K562 (cell line): ENCODE data around the gene HPX. TPM values are rescaled to one million over a fixed set of nuclear protein-coding genes. Genes with fewer than 3 reads are reported as not detected.

Experiments
- ATAC-seq: fragments of 200-7000 bp; cut with Tn5 transposase; 3 replicates; pipeline ENCODE4 v1.9.1; 2020; ENCODE audit warnings: moderate library complexity
- BruUV-seq: library from RNA; stranded (reverse); fragments of 400-500 nt; replicated peaks from 2 replicates; lab custom pipeline; 2021; lab: Mats Ljungman, UMichigan
- CTCF ChIA-PET: fragments of 300-600 bp; formaldehyde crosslinking; extraction: SDS; loops from one replicate; lab custom pipeline; 2021; ENCODE audit warnings: low intra/inter-chr PET ratio; lab: Yijun Ruan, JAX
- POLR2A ChIA-PET: fragments of 300-600, 350-650 bp; sonication (Branson Sonifier 250); formaldehyde crosslinking; extraction: SDS; loops from one replicate; lab custom pipeline; 2021; ENCODE audit warnings: antibody characterized with exemption, inconsistent platforms; lab: Yijun Ruan, JAX
- DNase-seq, 4 experiments: peaks; one replicate each; pipeline versions ENCODE4 v3.0.0 to v3.0.0-alpha.2; 2011 to 2018; ENCODE audit warnings: low spot score in 3 of 4, mixed read lengths in 3 of 4; ENCODE audit errors: extremely low read depth in 1 of 4
- FAIRE-seq: peaks from 2 replicates; lab custom pipeline; 2011; peaks lifted over from hg19 to GRCh38; lab: Jason Lieb, UNC
- H2AFZ ChIP-seq: 2 replicates; pipeline ENCODE4 v1.6.0; 2011; ENCODE audit warnings: low read depth, low read length, control low read depth, inconsistent platforms
- H3K27ac ChIP-seq: fragments of 200-600 bp; 3 replicates; pipeline ENCODE4 v1.8.0; 2011; ENCODE audit warnings: low read depth, mild to moderate bottlenecking, control low read depth, inconsistent platforms, low read length, moderate library complexity, mixed read lengths; ENCODE audit errors: extremely low read depth
- H3K27me3 ChIP-seq, 2 experiments: fragments of 300-600 bp in 1 of 2; 2 replicates in 1 of 2; 3 replicates in 1 of 2; pipeline versions ENCODE4 v1.6.0 to v1.8.0; 2011; ENCODE audit warnings: inconsistent platforms in 2 of 2, low read length in 2 of 2, mild to moderate bottlenecking in 1 of 2, mixed read lengths in 1 of 2, moderate library complexity in 1 of 2; ENCODE audit not compliant: control insufficient read depth in 2 of 2, insufficient read depth in 2 of 2
- H3K36me3 ChIP-seq: fragments of 300-600 bp; 3 replicates; pipeline ENCODE4 v1.8.0; 2011; ENCODE audit warnings: mild to moderate bottlenecking, low read length, inconsistent platforms; ENCODE audit not compliant: control insufficient read depth, insufficient read depth
- H3K4me1 ChIP-seq, 2 experiments: fragments of 200-600 bp in 1 of 2; replicated peaks in 1 of 2; 2 replicates in 1 of 2; 3 replicates in 1 of 2; pipeline versions ENCODE4 v1.5.1 to v1.8.0; 2011; ENCODE audit warnings: inconsistent platforms in 2 of 2, low read length in 2 of 2, mild to moderate bottlenecking in 1 of 2, mixed read lengths in 1 of 2, moderate library complexity in 1 of 2; ENCODE audit not compliant: control insufficient read depth in 2 of 2, insufficient read depth in 2 of 2
- H3K4me2 ChIP-seq: 2 replicates; pipeline ENCODE4 v1.6.1; 2011; ENCODE audit warnings: low read length, control low read depth, inconsistent platforms, mixed read lengths; ENCODE audit not compliant: insufficient read depth
- H3K4me3 ChIP-seq: fragments of 200-600 bp; sonication (generic), shearing (Covaris generic); 2 replicates; pipeline ENCODE4 v1.5.1; 2016; ENCODE audit warnings: control low read depth, inconsistent platforms
- H3K79me2 ChIP-seq: fragments of 200-600 bp; 3 replicates; pipeline ENCODE4 v1.8.0; 2011; ENCODE audit warnings: low read length, inconsistent platforms; ENCODE audit not compliant: control insufficient read depth, insufficient read depth
- H3K9ac ChIP-seq, 2 experiments: 2 replicates each; pipeline versions ENCODE4 v1.6.0 to v1.6.1; 2011; ENCODE audit warnings: low read depth in 2 of 2, low read length in 2 of 2, control low read depth in 1 of 2, inconsistent platforms in 1 of 2, mild to moderate bottlenecking in 1 of 2, mixed read lengths in 1 of 2; ENCODE audit not compliant: insufficient read depth in 1 of 2
- H3K9me1 ChIP-seq: one replicate; pipeline ENCODE4 v1.6.0; 2011; ENCODE audit warnings: inconsistent platforms, mild to moderate bottlenecking, low read length, moderate library complexity; ENCODE audit not compliant: control insufficient read depth, insufficient read depth
- H3K9me3 ChIP-seq: replicated peaks from 2 replicates; pipeline ENCODE4 v1.5.1; 2011; ENCODE audit warnings: low read depth, low read length, inconsistent platforms; ENCODE audit not compliant: control insufficient read depth, insufficient read depth
- H4K20me1 ChIP-seq: replicated peaks from 2 replicates; pipeline ENCODE4 v1.6.1; 2011; ENCODE audit warnings: low read length, inconsistent platforms, mixed read lengths; ENCODE audit not compliant: control insufficient read depth, insufficient read depth
- ADNP ChIP-seq: fragments of 200-800 bp; sonication (Bioruptor generic); IDR thresholded peaks from 2 replicates; pipeline ENCODE4 v1.6.1; 2016; ENCODE audit warnings: missing genetic modification characterization, missing compliant biosample characterization
- HOXB6 ChIP-seq: fragments of 250-450 bp; sonication (Bioruptor Pico); IDR thresholded peaks from 2 replicates; pipeline ENCODE4 v1.5.1; 2022; ENCODE audit warnings: mild to moderate bottlenecking, borderline replicate concordance
- PTBP1 ChIP-seq: fragments of 200-400 bp; formaldehyde crosslinking; IDR thresholded peaks from 2 replicates; pipeline ENCODE4 v1.6.1; 2017; ENCODE audit warnings: low read depth, low read length
- ZNF197 ChIP-seq: fragments of 200-800 bp; sonication (Bioruptor generic); IDR thresholded peaks from 2 replicates; pipeline ENCODE4 v1.6.1; 2016; ENCODE audit warnings: low read depth, missing genetic modification characterization, missing compliant biosample characterization
- ZNF445 ChIP-seq: fragments of 250-450 bp; sonication (Bioruptor Pico); IDR thresholded peaks from 2 replicates; pipeline ENCODE4 v1.4.0; 2020; ENCODE audit warnings: low read depth, mild to moderate bottlenecking, moderate library complexity
- WGBS: fragments of 100-300 bp; shearing (Covaris generic); methylation state at CpG from one replicate; pipeline ENCODE4 v1.1.6; 2016; ENCODE audit warnings: low coverage, mixed read lengths; ENCODE audit not compliant: insufficient coverage; ENCODE audit errors: missing lambda C conversion rate; 5-methylcytosine and 5-hydroxymethylcytosine counted together
- in situ Hi-C: fragments of 300-500 bp; cut with MboI; formaldehyde crosslinking; loops from 4 replicates; pipeline ENCODE4 v1.15.0; 2018; ENCODE audit warnings: inconsistent platforms, mixed read lengths
- intact Hi-C: fragments of 100-400 bp; cut with micrococcal nuclease; formaldehyde crosslinking; loops from 2 replicates; pipeline ENCODE4 v1.14.2; 2022
- polyA plus RNA-seq, 8 experiments: library from polyadenylated mRNA; depleted of rRNA in 4 of 8; stranded (reverse) in 5 of 8; unstranded in 3 of 8; fragments of >200 nt; fragmentation: Nextera tagmentation in 2 of 8; fragmentation: Illumina TruSeq in 1 of 8; extraction: Ambion mirVana in 2 of 8; extraction: Trizol in 1 of 8; gene quantifications; 2 replicates each; pipeline versions ENCODE4 v1.2.1 to v1.2.3, GENCODE V29; 2011 to 2014; ENCODE audit warnings: inconsistent platforms in 1 of 8, missing spikeins in 1 of 8
- total RNA-seq, 7 experiments: library from RNA; depleted of rRNA in 6 of 7; stranded (reverse); fragments of >200 nt in 6 of 7; fragmentation: Illumina TruSeq in 2 of 7; extraction: Trizol in 2 of 7; gene quantifications; 2 replicates each; pipeline versions ENCODE4 v1.2.1 to v1.2.3, GENCODE V29; 2011 to 2021; ENCODE audit warnings: low replicate concordance in 1 of 7
- TF ChIP-seq, protein P1 (sequence below): fragments of 450-650 bp; formaldehyde crosslinking; IDR thresholded peaks from 2 replicates; pipeline ENCODE4 v1.4.0; 2020; ENCODE audit warnings: mild to moderate bottlenecking, mixed read lengths
- TF ChIP-seq, protein P2 (sequence below): fragments of 450-650 bp; formaldehyde crosslinking; IDR thresholded peaks from 2 replicates; pipeline ENCODE4 v1.4.0; 2022; ENCODE audit warnings: missing genetic modification characterization
- TF ChIP-seq, protein P3 (sequence below): fragments of 200-600 bp; sonication (generic); IDR thresholded peaks from one replicate; pipeline ENCODE4 v1.6.1; 2012; ENCODE audit warnings: mild to moderate bottlenecking, low read depth, low read length, inconsistent platforms

HPX gene
- total and polyA plus RNA-seq, 9 of the 15 experiments (the other 6 are each of a cell fraction or from before 2014, with no cell fraction given) = 0.12 to 1.2 (median 0.49) TPM; not detected in 1

DNA sequence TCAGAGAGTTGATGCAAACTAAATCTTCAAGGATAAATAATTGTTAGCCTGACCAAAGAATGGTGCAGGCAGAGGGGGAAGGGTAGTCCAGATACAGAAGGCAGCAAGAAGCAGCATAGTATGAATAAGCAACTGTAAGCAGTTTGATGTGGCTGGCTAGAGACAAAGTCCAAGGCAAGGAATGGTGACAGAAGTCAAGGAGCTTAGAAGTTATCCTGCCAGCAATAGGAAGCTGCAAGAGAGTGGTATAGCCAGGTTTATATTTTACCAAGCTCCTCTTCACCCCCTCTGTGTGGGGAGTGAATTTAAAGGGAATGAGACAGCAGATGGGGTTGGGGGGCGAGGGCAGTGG is 18.3 kb upstream of the HPX start:
- BruUV-seq = no TSS peak
- CTCF ChIA-PET = no interaction called here
- Histone ChIP-seq H3K4me1 (no peaks in the 10 kb centered on the region), H3K27ac (no peak overlapping the region), H3K4me3 (no peak overlapping the region), H3K9me1 (no peaks in the 10 kb centered on the region), H3K27me3 (no peaks in the 10 kb centered on the region), H4K20me1 (no peaks in the 10 kb centered on the region), H2AFZ (no peak overlapping the region), H3K79me2 (no peaks in the 10 kb centered on the region), H3K9me3 (no peaks in the 10 kb centered on the region), H3K36me3 (no peaks in the 10 kb centered on the region), H3K9ac (no peak overlapping the region), H3K4me2 (no peak overlapping the region)
- ATAC-seq (no peak), FAIRE-seq (no peak), DNase-seq (no peak)
- 13% methylated on average over 1 of the region's 1 CpG for WGBS
- intact Hi-C loops (no loop called here), in situ Hi-C loops (no loop called here)
- POLR2A ChIA-PET = interaction anchor here (0.9 to 1.4 kb wide), 3 partner anchors 11 to 69 kb away, joined by 3 to 4 read pairs (median 3); partner anchors contain the start of gene SMPD1
- TF ChIP-seq PTBP1 (no peak), ADNP (tag) (no peak), ZNF197 (no peak), HOXB6 (no peak), ZNF445 (no peak)
- TF ChIP-seq, protein P1, sequence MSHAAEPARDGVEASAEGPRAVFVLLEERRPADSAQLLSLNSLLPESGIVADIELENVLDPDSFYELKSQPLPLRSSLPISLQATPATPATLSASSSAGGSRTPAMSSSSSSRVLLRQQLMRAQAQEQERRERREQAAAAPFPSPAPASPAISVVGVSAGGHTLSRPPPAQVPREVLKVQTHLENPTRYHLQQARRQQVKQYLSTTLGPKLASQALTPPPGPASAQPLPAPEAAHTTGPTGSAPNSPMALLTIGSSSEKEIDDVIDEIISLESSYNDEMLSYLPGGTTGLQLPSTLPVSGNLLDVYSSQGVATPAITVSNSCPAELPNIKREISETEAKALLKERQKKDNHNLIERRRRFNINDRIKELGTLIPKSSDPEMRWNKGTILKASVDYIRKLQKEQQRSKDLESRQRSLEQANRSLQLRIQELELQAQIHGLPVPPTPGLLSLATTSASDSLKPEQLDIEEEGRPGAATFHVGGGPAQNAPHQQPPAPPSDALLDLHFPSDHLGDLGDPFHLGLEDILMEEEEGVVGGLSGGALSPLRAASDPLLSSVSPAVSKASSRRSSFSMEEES (CRISPR knock-in tag) = no peak
- TF ChIP-seq, protein P2, sequence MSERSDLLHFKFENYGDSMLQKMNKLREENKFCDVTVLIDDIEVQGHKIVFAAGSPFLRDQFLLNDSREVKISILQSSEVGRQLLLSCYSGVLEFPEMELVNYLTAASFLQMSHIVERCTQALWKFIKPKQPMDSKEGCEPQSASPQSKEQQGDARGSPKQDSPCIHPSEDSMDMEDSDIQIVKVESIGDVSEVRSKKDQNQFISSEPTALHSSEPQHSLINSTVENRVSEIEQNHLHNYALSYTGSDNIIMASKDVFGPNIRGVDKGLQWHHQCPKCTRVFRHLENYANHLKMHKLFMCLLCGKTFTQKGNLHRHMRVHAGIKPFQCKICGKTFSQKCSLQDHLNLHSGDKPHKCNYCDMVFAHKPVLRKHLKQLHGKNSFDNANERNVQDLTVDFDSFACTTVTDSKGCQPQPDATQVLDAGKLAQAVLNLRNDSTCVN = no peak
- TF ChIP-seq, protein P3, sequence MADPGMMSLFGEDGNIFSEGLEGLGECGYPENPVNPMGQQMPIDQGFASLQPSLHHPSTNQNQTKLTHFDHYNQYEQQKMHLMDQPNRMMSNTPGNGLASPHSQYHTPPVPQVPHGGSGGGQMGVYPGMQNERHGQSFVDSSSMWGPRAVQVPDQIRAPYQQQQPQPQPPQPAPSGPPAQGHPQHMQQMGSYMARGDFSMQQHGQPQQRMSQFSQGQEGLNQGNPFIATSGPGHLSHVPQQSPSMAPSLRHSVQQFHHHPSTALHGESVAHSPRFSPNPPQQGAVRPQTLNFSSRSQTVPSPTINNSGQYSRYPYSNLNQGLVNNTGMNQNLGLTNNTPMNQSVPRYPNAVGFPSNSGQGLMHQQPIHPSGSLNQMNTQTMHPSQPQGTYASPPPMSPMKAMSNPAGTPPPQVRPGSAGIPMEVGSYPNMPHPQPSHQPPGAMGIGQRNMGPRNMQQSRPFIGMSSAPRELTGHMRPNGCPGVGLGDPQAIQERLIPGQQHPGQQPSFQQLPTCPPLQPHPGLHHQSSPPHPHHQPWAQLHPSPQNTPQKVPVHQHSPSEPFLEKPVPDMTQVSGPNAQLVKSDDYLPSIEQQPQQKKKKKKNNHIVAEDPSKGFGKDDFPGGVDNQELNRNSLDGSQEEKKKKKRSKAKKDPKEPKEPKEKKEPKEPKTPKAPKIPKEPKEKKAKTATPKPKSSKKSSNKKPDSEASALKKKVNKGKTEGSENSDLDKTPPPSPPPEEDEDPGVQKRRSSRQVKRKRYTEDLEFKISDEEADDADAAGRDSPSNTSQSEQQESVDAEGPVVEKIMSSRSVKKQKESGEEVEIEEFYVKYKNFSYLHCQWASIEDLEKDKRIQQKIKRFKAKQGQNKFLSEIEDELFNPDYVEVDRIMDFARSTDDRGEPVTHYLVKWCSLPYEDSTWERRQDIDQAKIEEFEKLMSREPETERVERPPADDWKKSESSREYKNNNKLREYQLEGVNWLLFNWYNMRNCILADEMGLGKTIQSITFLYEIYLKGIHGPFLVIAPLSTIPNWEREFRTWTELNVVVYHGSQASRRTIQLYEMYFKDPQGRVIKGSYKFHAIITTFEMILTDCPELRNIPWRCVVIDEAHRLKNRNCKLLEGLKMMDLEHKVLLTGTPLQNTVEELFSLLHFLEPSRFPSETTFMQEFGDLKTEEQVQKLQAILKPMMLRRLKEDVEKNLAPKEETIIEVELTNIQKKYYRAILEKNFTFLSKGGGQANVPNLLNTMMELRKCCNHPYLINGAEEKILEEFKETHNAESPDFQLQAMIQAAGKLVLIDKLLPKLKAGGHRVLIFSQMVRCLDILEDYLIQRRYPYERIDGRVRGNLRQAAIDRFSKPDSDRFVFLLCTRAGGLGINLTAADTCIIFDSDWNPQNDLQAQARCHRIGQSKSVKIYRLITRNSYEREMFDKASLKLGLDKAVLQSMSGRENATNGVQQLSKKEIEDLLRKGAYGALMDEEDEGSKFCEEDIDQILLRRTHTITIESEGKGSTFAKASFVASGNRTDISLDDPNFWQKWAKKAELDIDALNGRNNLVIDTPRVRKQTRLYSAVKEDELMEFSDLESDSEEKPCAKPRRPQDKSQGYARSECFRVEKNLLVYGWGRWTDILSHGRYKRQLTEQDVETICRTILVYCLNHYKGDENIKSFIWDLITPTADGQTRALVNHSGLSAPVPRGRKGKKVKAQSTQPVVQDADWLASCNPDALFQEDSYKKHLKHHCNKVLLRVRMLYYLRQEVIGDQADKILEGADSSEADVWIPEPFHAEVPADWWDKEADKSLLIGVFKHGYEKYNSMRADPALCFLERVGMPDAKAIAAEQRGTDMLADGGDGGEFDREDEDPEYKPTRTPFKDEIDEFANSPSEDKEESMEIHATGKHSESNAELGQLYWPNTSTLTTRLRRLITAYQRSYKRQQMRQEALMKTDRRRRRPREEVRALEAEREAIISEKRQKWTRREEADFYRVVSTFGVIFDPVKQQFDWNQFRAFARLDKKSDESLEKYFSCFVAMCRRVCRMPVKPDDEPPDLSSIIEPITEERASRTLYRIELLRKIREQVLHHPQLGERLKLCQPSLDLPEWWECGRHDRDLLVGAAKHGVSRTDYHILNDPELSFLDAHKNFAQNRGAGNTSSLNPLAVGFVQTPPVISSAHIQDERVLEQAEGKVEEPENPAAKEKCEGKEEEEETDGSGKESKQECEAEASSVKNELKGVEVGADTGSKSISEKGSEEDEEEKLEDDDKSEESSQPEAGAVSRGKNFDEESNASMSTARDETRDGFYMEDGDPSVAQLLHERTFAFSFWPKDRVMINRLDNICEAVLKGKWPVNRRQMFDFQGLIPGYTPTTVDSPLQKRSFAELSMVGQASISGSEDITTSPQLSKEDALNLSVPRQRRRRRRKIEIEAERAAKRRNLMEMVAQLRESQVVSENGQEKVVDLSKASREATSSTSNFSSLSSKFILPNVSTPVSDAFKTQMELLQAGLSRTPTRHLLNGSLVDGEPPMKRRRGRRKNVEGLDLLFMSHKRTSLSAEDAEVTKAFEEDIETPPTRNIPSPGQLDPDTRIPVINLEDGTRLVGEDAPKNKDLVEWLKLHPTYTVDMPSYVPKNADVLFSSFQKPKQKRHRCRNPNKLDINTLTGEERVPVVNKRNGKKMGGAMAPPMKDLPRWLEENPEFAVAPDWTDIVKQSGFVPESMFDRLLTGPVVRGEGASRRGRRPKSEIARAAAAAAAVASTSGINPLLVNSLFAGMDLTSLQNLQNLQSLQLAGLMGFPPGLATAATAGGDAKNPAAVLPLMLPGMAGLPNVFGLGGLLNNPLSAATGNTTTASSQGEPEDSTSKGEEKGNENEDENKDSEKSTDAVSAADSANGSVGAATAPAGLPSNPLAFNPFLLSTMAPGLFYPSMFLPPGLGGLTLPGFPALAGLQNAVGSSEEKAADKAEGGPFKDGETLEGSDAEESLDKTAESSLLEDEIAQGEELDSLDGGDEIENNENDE = no peak
